UCSD-AML1 (cell line): ENCODE data around the gene SNAP91.
"Not testable (repeated sequence)": the region's sequence is repeated elsewhere in the genome, so short reads cannot be mapped to it uniquely, and the experiment has no call there.

Experiments used
- DNase-seq: peaks from one replicate; lab custom pipeline; 2025; ENCODE audit not compliant: unreplicated experiment; lab: John Stamatoyannopoulos, UW

Gene SNAP91

GRCh38 chr6:83629908-83630307 is 79.0 kb downstream of the SNAP91 start:
- DNase-seq, result not testable (repeated sequence)

- DNase-seq, result peak; percentile 14
Observed at GRCh38 chr6:83615025-83615999, 93.6 kb downstream of the SNAP91 start.

GRCh38 chr6:83613378-83613777 is 95.5 kb downstream of the SNAP91 start:
- no peak for DNase-seq

- no peak for DNase-seq
Observed at GRCh38 chr6:83609248-83609647, 99.7 kb downstream of the SNAP91 start.

- DNase-seq, result no peak
Observed at GRCh38 chr6:83605517-83605916, 103.4 kb downstream of the SNAP91 start.

GRCh38 chr6:83603551-83603950 is 105.3 kb downstream of the SNAP91 start:
- no peak for DNase-seq

- no peak for DNase-seq
Observed at GRCh38 chr6:83601119-83601518, 107.8 kb downstream of the SNAP91 start.

- DNase-seq, result no peak
Observed at GRCh38 chr6:83600459-83600858, 108.4 kb downstream of the SNAP91 start.

- no peak for DNase-seq
Observed at GRCh38 chr6:83597511-83597910, 111.4 kb downstream of the SNAP91 start.

- DNase-seq, result no peak
Observed at GRCh38 chr6:83597051-83597450, 111.8 kb downstream of the SNAP91 start.

GRCh38 chr6:83594941-83595340 is 114.0 kb downstream of the SNAP91 start:
- DNase-seq, result no peak

GRCh38 chr6:83593395-83593785 is 115.5 kb downstream of the SNAP91 start:
- no peak for DNase-seq

- DNase-seq, result no peak
Observed at GRCh38 chr6:83592770-83593394, 116.0 kb downstream of the SNAP91 start.

GRCh38 chr6:83590416-83590815 is 118.5 kb downstream of the SNAP91 start:
- no peak for DNase-seq

GRCh38 chr6:83589076-83589475 is 119.8 kb downstream of the SNAP91 start:
- no peak for DNase-seq

- no peak for DNase-seq
Observed at GRCh38 chr6:83578057-83578456, 130.8 kb downstream of the SNAP91 start.

- DNase-seq, result no peak
Observed at GRCh38 chr6:83574783-83575182, 134.1 kb downstream of the SNAP91 start.

GRCh38 chr6:83571663-83572185 is 137.2 kb downstream of the SNAP91 start:
- DNase-seq, result not testable (repeated sequence)

- DNase-seq, result no peak
Observed at GRCh38 chr6:83558975-83559374, 149.9 kb downstream of the SNAP91 start.

GRCh38 chr6:83556871-83557270 is 152.0 kb downstream of the SNAP91 start:
- no peak for DNase-seq

- DNase-seq, result not testable (repeated sequence)
Observed at GRCh38 chr6:83551748-83552147, 157.2 kb downstream of the SNAP91 start.

- not testable (repeated sequence) for DNase-seq
Observed at GRCh38 chr6:83550482-83550881, 158.4 kb downstream of the SNAP91 start.
